ENCODE data around the gene NR1H3.

GRCh38 chr11:47264119-47264518 is 6.3 kb downstream of the NR1H3 start:
- TF ChIP-seq CTCF (IDR thresholded peaks at IDR 0.05) (no peak), POLR2AphosphoS5 (IDR thresholded peaks at IDR 0.05) (no peak)
